Activated T-helper 17 cell treated with anti-CD3 and anti-CD28 coated beads, Interleukin-2, amount 50 U/mL, for 72 hours (primary cell): ENCODE data around the gene RFTN1. TPM values are rescaled to one million over a fixed set of nuclear protein-coding genes. Genes with fewer than 3 reads are reported as not detected.

ENCODE experiments used
- ATAC-seq: fragments of 150-1000 bp; cut with Tn5 transposase; replicated peaks from 2 replicates; pipeline ENCODE4 v1.10.0; 2021; ENCODE audit warnings: mild to moderate bottlenecking, moderate library complexity
- H3K27ac Mint-ChIP-seq: one replicate; pipeline ENCODE4 v1.8.0; 2022; ENCODE audit warnings: mixed read lengths
- H3K27me3 Mint-ChIP-seq: one replicate; pipeline ENCODE4 v1.8.0; 2022; ENCODE audit warnings: mixed read lengths
- H3K36me3 Mint-ChIP-seq: one replicate; pipeline ENCODE4 v1.8.0; 2022; ENCODE audit warnings: low read depth, mild to moderate bottlenecking, mixed read lengths
- H3K4me1 Mint-ChIP-seq: one replicate; pipeline ENCODE4 v1.8.0; 2022; ENCODE audit warnings: mixed read lengths
- H3K4me3 Mint-ChIP-seq: one replicate; pipeline ENCODE4 v1.8.0; 2022; ENCODE audit warnings: mild to moderate bottlenecking, mixed read lengths
- H3K9me3 Mint-ChIP-seq: one replicate; pipeline ENCODE4 v1.8.0; 2022; ENCODE audit warnings: mixed read lengths
- total RNA-seq, 2 donors: library from RNA; stranded (reverse); gene quantifications; one replicate each; pipeline ENCODE4 v1.2.3, GENCODE V29; 2022

Gene RFTN1
- total RNA-seq, 2 donors from 2014 or later: 112 to 139 TPM

GRCh38 chr3:16444344-16444743, 69.2 kb downstream of the RFTN1 start:
- H3K36me3 Mint-ChIP-seq: peaks cover 64% of the 10 kb centered on the region
- no peaks in the 10 kb centered on the region for H3K27me3 Mint-ChIP-seq
- no peaks in the 10 kb centered on the region for H3K9me3 Mint-ChIP-seq
- ATAC-seq: no peak
- H3K4me1 Mint-ChIP-seq: peaks cover 16% of the 10 kb centered on the region
- H3K4me3 Mint-ChIP-seq: no peak overlapping the region
- no peak overlapping the region for H3K27ac Mint-ChIP-seq

- Mint-ChIP-seq H3K27ac (no peak overlapping the region), H3K9me3 (no peaks in the 10 kb centered on the region), H3K4me3 (no peak overlapping the region), H3K36me3 (peaks cover 52% of the 10 kb centered on the region), H3K27me3 (no peaks in the 10 kb centered on the region), H3K4me1 (peaks cover 7% of the 10 kb centered on the region)
- no peak for ATAC-seq
Observed at GRCh38 chr3:16442730-16443129, 70.8 kb downstream of the RFTN1 start.

GRCh38 chr3:16441371-16441875, 72.1 kb downstream of the RFTN1 start:
- Mint-ChIP-seq H3K4me3 (no peak overlapping the region), H3K4me1 (peaks cover 7% of the 10 kb centered on the region), H3K27me3 (no peaks in the 10 kb centered on the region), H3K9me3 (no peaks in the 10 kb centered on the region), H3K27ac (no peak overlapping the region), H3K36me3 (peaks cover 53% of the 10 kb centered on the region)
- no peak for ATAC-seq

GRCh38 chr3:16439848-16440708, 73.4 kb downstream of the RFTN1 start:
- no peak for ATAC-seq
- no peaks in the 10 kb centered on the region for H3K27me3 Mint-ChIP-seq
- H3K4me1 Mint-ChIP-seq: peaks cover 7% of the 10 kb centered on the region
- H3K4me3 Mint-ChIP-seq: no peak overlapping the region
- peak overlapping the region; percentile 49 for H3K27ac Mint-ChIP-seq
- no peaks in the 10 kb centered on the region for H3K9me3 Mint-ChIP-seq
- peaks cover 56% of the 10 kb centered on the region for H3K36me3 Mint-ChIP-seq

- Mint-ChIP-seq H3K27me3 (no peaks in the 10 kb centered on the region), H3K9me3 (no peaks in the 10 kb centered on the region), H3K36me3 (peaks cover 56% of the 10 kb centered on the region), H3K4me3 (no peak overlapping the region), H3K27ac (peak overlapping the region; percentile 14), H3K4me1 (peaks cover 7% of the 10 kb centered on the region)
- ATAC-seq: no peak
Observed at GRCh38 chr3:16439163-16439847, 74.2 kb downstream of the RFTN1 start.

- H3K27ac Mint-ChIP-seq: no peak overlapping the region
- H3K9me3 Mint-ChIP-seq: no peaks in the 10 kb centered on the region
- no peak overlapping the region for H3K4me3 Mint-ChIP-seq
- H3K27me3 Mint-ChIP-seq: no peaks in the 10 kb centered on the region
- H3K36me3 Mint-ChIP-seq: peaks cover 61% of the 10 kb centered on the region
- no peak for ATAC-seq
- no peaks in the 10 kb centered on the region for H3K4me1 Mint-ChIP-seq
Observed at GRCh38 chr3:16437640-16438039, 75.9 kb downstream of the RFTN1 start.

- peaks cover 92% of the 10 kb centered on the region for H3K36me3 Mint-ChIP-seq
- H3K27ac Mint-ChIP-seq: no peak overlapping the region
- H3K4me1 Mint-ChIP-seq: peaks cover 13% of the 10 kb centered on the region
- no peaks in the 10 kb centered on the region for H3K27me3 Mint-ChIP-seq
- no peaks in the 10 kb centered on the region for H3K9me3 Mint-ChIP-seq
- ATAC-seq: no peak
- H3K4me3 Mint-ChIP-seq: no peak overlapping the region
Observed at GRCh38 chr3:16433701-16434151, 79.8 kb downstream of the RFTN1 start.

GRCh38 chr3:16432714-16433113, 80.8 kb downstream of the RFTN1 start:
- peaks cover 13% of the 10 kb centered on the region for H3K4me1 Mint-ChIP-seq
- H3K4me3 Mint-ChIP-seq: no peak overlapping the region
- ATAC-seq: no peak
- H3K27me3 Mint-ChIP-seq: no peaks in the 10 kb centered on the region
- H3K36me3 Mint-ChIP-seq: peaks cover 100% of the 10 kb centered on the region
- H3K9me3 Mint-ChIP-seq: no peaks in the 10 kb centered on the region
- H3K27ac Mint-ChIP-seq: no peak overlapping the region

GRCh38 chr3:16430717-16431630, 82.5 kb downstream of the RFTN1 start:
- Mint-ChIP-seq H3K36me3 (peaks cover 100% of the 10 kb centered on the region), H3K4me3 (no peak overlapping the region), H3K9me3 (peaks cover 3% of the 10 kb centered on the region)

GRCh38 chr3:16429086-16429485, 84.4 kb downstream of the RFTN1 start:
- Mint-ChIP-seq H3K4me3 (no peak overlapping the region), H3K9me3 (peaks cover 3% of the 10 kb centered on the region), H3K36me3 (peaks cover 93% of the 10 kb centered on the region), H3K27me3 (no peaks in the 10 kb centered on the region), H3K4me1 (peaks cover 18% of the 10 kb centered on the region), H3K27ac (no peak overlapping the region)
- no peak for ATAC-seq

More at GRCh38 chr3:16430717-16431630, 82.5 kb downstream of the RFTN1 start:
- no peak for ATAC-seq
- Mint-ChIP-seq H3K27me3 (no peaks in the 10 kb centered on the region), H3K27ac (peak overlapping the region; percentile 2), H3K4me1 (peaks cover 18% of the 10 kb centered on the region)

GRCh38 chr3:16428612-16429011, 84.9 kb downstream of the RFTN1 start:
- H3K27me3 Mint-ChIP-seq: no peaks in the 10 kb centered on the region
- peak overlapping the region; percentile 19 for H3K27ac Mint-ChIP-seq
- H3K36me3 Mint-ChIP-seq: peaks cover 89% of the 10 kb centered on the region
- no peak for ATAC-seq
- no peak overlapping the region for H3K4me3 Mint-ChIP-seq
- H3K4me1 Mint-ChIP-seq: peaks cover 18% of the 10 kb centered on the region
- H3K9me3 Mint-ChIP-seq: peaks cover 3% of the 10 kb centered on the region

GRCh38 chr3:16427103-16427965, 86.2 kb downstream of the RFTN1 start:
- H3K9me3 Mint-ChIP-seq: peaks cover 3% of the 10 kb centered on the region
- H3K4me1 Mint-ChIP-seq: peaks cover 18% of the 10 kb centered on the region
- H3K4me3 Mint-ChIP-seq: no peak overlapping the region
- peak overlapping the region; percentile 19 for H3K27ac Mint-ChIP-seq
- peaks cover 89% of the 10 kb centered on the region for H3K36me3 Mint-ChIP-seq
- no peak for ATAC-seq
- H3K27me3 Mint-ChIP-seq: no peaks in the 10 kb centered on the region

GRCh38 chr3:16426665-16427064, 86.8 kb downstream of the RFTN1 start:
- H3K36me3 Mint-ChIP-seq: peaks cover 85% of the 10 kb centered on the region
- peaks cover 3% of the 10 kb centered on the region for H3K9me3 Mint-ChIP-seq
- no peaks in the 10 kb centered on the region for H3K27me3 Mint-ChIP-seq
- peaks cover 18% of the 10 kb centered on the region for H3K4me1 Mint-ChIP-seq
- ATAC-seq: no peak
- H3K4me3 Mint-ChIP-seq: no peak overlapping the region
- H3K27ac Mint-ChIP-seq: no peak overlapping the region
